Activated T-cell treated with anti-CD3 and anti-CD28 coated beads, Interleukin-2, amount 50 U/mL, for 1 hour (primary cell): ENCODE data around the gene DHRS7B.
"Not testable (repeated sequence)": the region's sequence is repeated elsewhere in the genome, so short reads cannot be mapped to it uniquely, and the experiment has no call there.

ENCODE experiments used
- DNase-seq: peaks from one replicate; pipeline ENCODE4 v3.0.0-alpha.2; 2020

The DHRS7B gene

DNA sequence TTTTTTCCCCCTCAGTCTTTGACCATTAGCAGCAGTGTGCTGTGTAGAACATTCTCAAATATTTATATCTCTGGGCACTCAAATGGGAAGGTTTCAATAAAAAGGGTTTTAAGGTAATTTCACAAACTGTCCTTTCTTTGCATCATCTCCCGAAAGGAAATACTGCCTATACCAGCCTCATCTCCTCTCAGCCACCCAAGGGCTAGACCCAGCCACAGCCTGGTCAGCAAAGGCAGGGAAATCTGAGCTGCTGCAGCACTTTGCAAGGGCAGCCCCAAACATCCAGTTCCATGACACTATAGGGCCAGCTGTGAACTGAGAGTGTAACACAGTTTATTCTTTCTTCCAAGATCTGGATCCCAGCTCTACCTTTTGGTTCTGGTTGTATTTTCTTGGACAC, 58.3 kb downstream of the DHRS7B start:
- DNase-seq: no peak

DNA sequence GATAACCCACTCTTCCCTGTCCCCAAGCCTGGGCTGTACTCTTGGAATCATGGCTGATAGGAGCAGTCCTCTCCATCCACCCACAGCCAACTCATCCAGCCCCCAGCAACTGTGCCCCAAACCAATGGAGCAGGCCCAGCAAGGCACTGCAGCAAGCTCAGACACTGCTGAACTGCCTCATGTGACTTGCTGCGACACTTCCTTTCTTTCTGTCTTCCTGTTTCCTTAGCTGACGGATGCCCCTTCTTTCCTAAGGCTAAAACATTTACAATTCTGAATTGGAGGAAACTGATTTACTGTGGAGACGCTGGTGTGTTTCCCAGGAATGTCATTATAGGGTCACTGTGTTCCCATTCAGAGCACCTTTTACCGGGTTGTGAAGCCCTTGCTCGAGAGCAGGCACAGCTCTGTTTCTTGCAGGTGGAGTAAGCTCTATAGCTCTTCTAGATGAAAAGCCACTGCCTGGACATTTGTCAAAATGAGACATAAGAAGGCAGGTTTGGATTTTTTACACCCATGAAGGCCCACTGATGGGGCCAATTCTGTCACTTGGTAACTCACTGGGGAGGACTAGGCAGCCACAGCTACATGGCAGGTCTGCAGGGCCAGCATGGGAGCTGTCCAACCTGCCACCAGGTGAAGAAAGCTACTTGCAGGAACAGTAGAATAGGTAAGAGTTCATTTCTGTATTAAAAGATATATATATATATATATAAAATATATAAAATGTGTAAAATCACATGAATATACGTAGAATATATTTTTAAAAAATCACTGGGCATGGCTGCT, 59.8 kb downstream of the DHRS7B start:
- no peak for DNase-seq

DNA sequence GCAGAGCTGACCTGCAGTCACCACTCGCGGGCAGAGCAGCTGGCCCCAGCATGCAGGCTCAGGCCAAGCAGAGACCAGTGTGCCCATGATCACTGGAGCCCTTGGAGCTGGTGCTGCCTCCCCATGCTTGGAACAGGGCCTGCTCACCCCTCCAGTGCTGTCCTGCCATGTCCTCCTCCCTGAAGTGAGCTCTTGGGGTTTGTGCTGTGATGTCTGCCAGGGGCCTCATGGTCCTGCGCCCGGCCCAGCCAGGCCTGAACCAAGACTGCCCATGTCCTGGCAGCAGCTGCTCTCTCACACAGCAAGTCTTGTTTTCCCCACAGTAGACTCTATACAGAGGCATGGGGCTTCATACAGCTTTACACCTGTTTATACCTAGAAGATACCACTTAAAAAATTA, 62.6 kb downstream of the DHRS7B start:
- no peak for DNase-seq

DNA sequence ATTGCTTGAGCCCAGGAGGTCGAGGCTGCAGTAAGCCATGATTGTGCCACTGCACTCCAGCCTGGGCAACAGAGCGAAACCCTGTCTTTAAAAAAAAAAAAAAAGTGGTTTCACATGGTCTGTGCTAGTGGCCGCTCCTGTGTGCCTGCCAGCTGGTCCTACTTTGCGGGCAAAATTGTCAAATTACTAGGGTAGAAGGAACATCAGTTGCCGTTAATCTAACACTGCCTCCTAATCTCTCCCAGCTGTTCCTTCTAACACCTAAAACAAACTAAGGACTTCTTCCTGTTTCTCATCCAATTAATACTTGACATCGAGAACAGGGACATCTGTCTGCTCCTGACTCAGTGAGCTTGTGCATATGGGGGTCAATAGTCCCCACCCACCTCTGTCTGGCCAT, 63.3 kb downstream of the DHRS7B start:
- DNase-seq: no peak

- no peak for DNase-seq
These were observed 64.9 kb downstream of the DHRS7B start for GRCh38 chr17:21191698-21192097.

GRCh38 chr17:21192414-21192813, 65.7 kb downstream of the DHRS7B start:
- DNase-seq: not testable (repeated sequence)

GRCh38 chr17:21193031-21193430, 66.3 kb downstream of the DHRS7B start:
- DNase-seq: no peak

GRCh38 chr17:21194226-21194625, 67.5 kb downstream of the DHRS7B start:
- DNase-seq: no peak

GRCh38 chr17:21194703-21195102, 67.9 kb downstream of the DHRS7B start:
- no peak for DNase-seq

DNA sequence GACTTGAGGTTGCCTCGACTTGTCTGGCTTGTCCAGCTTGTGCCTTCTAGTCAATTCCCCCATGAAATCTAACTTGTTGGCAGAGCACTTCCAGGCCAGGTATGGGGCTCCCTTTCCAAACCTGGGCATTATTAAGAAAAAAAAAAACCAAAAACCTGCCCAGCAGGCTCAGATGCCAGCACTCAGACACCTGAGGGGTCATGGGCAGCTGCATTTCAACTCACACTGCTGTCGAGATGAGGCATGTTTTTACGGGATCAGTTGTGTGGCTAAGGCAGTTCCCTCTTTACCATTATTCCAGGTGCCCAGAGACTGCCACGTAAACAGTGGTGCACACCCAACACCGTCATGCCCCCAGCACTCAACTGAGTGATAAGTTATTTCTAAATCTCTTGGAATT, 69.4 kb downstream of the DHRS7B start:
- DNase-seq: no peak

GRCh38 chr17:21198411-21198810, 71.6 kb downstream of the DHRS7B start:
- DNase-seq: no peak

DNA sequence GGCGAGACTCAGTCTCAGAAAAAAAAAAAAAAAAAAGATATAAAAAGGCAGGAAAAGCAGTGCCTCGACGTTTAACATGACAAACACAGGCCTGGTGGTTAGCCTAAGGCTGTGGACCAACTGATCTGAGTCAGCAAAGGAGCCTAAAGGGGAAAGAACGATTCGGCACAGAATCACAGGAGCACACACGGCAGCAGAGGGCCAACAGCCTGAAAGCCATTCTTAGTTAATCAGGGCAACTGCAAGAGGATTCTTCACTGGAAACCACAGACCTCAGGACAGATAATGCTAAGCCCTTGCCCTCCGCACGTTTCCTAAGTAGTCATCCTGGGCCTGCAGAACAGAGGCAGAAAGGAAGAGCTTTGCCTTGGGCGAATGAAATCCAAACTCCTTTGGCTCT, 72.5 kb downstream of the DHRS7B start:
- no peak for DNase-seq

GRCh38 chr17:21199856-21200255, 73.1 kb downstream of the DHRS7B start:
- DNase-seq: no peak

GRCh38 chr17:21200590-21201297, 74.0 kb downstream of the DHRS7B start:
- DNase-seq: no peak

DNA sequence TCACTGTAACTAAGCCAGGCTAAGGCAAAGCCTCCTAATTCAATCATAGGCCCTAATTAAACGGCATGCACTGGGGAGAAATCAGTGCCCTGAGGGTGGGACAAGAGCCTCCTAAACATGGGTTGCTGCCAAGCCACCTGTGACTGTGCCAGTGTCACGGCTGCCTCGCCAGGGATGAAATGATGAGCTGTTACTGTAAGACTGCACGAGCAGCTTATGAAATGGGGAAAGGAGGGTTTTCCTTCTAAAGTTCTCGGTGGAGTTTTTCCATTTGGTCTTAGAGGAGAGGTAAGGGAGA, 74.5 kb downstream of the DHRS7B start:
- DNase-seq: no peak

GRCh38 chr17:21201874-21202273, 75.1 kb downstream of the DHRS7B start:
- no peak for DNase-seq

GRCh38 chr17:21202512-21202911, 75.7 kb downstream of the DHRS7B start:
- DNase-seq: no peak

DNA sequence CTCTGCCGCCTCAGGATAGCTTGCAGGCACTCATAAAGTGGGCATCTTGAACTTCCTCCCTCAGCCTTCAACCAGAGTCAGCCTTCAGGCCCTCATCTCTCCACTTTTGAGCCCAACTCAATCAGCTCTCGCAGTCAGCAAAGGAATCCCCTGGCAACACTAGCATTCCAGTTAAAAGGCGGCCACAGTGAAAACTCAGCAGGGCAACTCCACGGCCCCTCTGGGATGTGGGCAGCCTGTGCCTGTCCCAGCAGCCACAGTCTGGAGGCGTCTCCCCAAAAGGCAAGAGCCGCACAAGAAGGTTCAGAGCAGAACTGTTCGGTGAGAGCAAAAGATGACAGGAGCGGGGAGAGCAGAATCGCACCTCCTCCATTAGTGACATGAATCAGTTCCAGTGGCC, 78.2 kb downstream of the DHRS7B start:
- DNase-seq: no peak

DNA sequence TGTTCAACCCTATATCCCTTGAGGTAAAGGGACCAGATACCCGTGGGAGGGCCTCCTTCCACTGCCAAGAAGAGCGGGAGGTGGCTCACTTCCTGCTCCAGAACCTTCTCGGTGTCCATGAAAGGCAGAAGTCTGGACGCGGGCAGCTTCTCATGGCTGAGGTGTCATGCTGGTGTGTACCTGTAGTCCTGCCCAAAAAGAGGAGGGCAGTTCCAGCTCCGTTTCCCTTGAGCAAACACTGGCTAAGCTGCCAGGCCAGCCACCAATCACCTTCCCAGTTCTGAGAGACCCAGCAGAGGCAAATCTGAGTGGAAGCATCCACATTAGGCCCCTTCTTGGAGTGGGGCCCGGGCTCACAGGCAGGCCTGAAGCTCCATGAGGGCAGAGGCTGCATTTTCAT, 81.6 kb downstream of the DHRS7B start:
- no peak for DNase-seq

- no peak for DNase-seq
These were observed 82.9 kb downstream of the DHRS7B start for GRCh38 chr17:21209511-21210175.

GRCh38 chr17:21210411-21211076, 83.8 kb downstream of the DHRS7B start:
- DNase-seq: no peak

DNA sequence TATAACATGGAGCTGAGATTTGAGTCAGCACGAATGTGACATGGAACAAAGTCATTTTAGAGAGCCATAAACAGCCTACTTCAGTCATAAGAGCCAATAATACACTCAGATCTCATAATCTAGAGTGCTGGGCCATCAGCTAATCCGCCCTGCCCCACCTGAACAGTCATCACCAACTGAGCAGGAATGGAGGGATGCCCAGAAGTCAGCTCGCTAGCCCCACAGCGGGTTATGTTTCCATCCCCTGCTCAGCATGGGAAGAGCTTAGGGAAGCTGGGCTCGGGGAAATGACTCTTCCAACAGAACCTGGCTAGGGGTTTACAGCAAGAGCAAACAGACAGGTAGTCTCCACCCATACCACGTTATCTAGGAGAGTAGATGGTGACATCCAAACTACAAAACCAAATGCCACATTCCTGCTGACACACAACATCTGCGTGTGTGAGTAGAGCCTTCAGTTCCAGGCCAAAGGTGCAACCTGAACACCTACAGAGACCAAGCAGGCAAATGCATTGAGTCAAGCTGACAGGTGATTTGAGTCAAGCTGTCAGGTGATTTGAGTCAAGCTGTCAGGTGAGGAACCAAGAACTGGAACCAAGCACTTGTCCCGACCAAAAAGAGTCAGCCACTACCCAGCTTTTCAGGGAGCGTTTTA, 85.2 kb downstream of the DHRS7B start:
- no peak for DNase-seq
